Measurements from ENCODE around the gene FRAT2. TPM values are rescaled to one million over a fixed set of nuclear protein-coding genes. Genes with fewer than 3 reads are reported as not detected.

Gene FRAT2
- total RNA-seq, result 8.2 and 9.4 TPM in 2 replicates

GRCh38 chr10:97334370-97335175, at the start of gene FRAT2:
FRAT2 (minus strand) TSS chr10:97334729; CDS start chr10:97334572, 157 bp downstream.

GRCh38 chr10:97318772-97319651, 15.5 kb downstream of the FRAT2 start, which contains the start of gene FRAT1:
FRAT1 (plus strand) TSS chr10:97319271; CDS start chr10:97319454, 183 bp downstream.

GRCh38 chr10:97292097-97292861, 42.2 kb downstream of the FRAT2 start, which contains the start of gene ARHGAP19:
ARHGAP19 (minus strand) TSS chr10:97292637; CDS start chr10:97292627, 10 bp downstream.

Other genes with a start within 250 kb of the FRAT2 start
- 0.06 TPM in 1 of 2 replicates, not detected in the other for gene SLIT1, start 148.8 kb downstream of the FRAT2 start, total RNA-seq
- 11.2 and 11.6 TPM in 2 replicates for gene ARHGAP19, start 42.1 kb downstream of the FRAT2 start, total RNA-seq
- 2.6 and 3.1 TPM in 2 replicates for gene FRAT1, start 15.5 kb downstream of the FRAT2 start, total RNA-seq
- 8.4 and 19.6 TPM in 2 replicates for gene RRP12, start 66.6 kb upstream of the FRAT2 start, total RNA-seq
- 186 and 221 TPM in 2 replicates for gene PGAM1, start 91.5 kb upstream of the FRAT2 start, total RNA-seq
- gene EXOSC1, start 111.3 kb upstream of the FRAT2 start, total RNA-seq, result 21.4 and 26.4 TPM in 2 replicates
- 31.1 and 36.0 TPM in 2 replicates for gene ZDHHC16, start 111.4 kb upstream of the FRAT2 start, total RNA-seq
- 59.3 and 78.1 TPM in 2 replicates for gene MMS19, start 163.7 kb upstream of the FRAT2 start, total RNA-seq
- 38.5 and 41.0 TPM in 2 replicates for gene UBTD1, start 164.2 kb upstream of the FRAT2 start, total RNA-seq
- gene ANKRD2, start 238.1 kb upstream of the FRAT2 start, total RNA-seq, result 0.44 and 0.49 TPM in 2 replicates
- gene HOGA1, start 249.7 kb upstream of the FRAT2 start, total RNA-seq, result 0.16 and 0.25 TPM in 2 replicates

All from bladder microvascular endothelial cell (primary cell).